Activated T-helper 2 cell treated with anti-CD3 and anti-CD28 coated beads, Interferon-gamma antibody, Interleukin-2, Interleukin-4, amounts not matched to agents 10 μg/mL and 5 μg/mL and 100 μg/mL, durations not matched to agents 14 hours and 24 hours and 36 hours (primary cell): ENCODE data around the gene ITGB1. TPM values are rescaled to one million over a fixed set of nuclear protein-coding genes. Genes with fewer than 3 reads are reported as not detected.

Experiments used
- DNase-seq: peaks from one replicate; pipeline ENCODE4 v3.0.0; 2021; ENCODE audit warnings: low spot score
- H3K27ac Mint-ChIP-seq: one replicate; pipeline ENCODE4 v1.8.0; 2021; ENCODE audit warnings: mixed read lengths
- H3K27me3 Mint-ChIP-seq: one replicate; pipeline ENCODE4 v1.8.0; 2021; ENCODE audit warnings: low read depth, mixed read lengths
- H3K36me3 Mint-ChIP-seq: one replicate; pipeline ENCODE4 v1.8.0; 2021; ENCODE audit warnings: low read depth, mixed read lengths
- H3K4me1 Mint-ChIP-seq: one replicate; pipeline ENCODE4 v1.8.0; 2021; ENCODE audit warnings: low read depth, mixed read lengths
- H3K4me3 Mint-ChIP-seq: one replicate; pipeline ENCODE4 v1.8.0; 2021; ENCODE audit warnings: low read depth, mild to moderate bottlenecking, moderate library complexity, mixed read lengths
- H3K9me3 Mint-ChIP-seq: one replicate; pipeline ENCODE4 v1.8.0; 2021; ENCODE audit warnings: mixed read lengths
- intact Hi-C: fragments of 100-400 bp; cut with micrococcal nuclease; formaldehyde crosslinking; loops from one replicate; pipeline ENCODE4 v1.15.1; 2023
- total RNA-seq: library from RNA; stranded (reverse); gene quantifications from 2 replicates; pipeline ENCODE4 v1.2.3, GENCODE V29; 2022

ITGB1 gene
- total RNA-seq, 1 donor from 2014 or later, result 78.7 TPM

GRCh38 chr10:32957341-32958084 lies 517 bp downstream of the ITGB1 start:
- intact Hi-C loops, result loop anchor here (2.0 to 5.0 kb wide), 3 partner anchors 180 to 579 kb away; partner anchors contain the start of gene CCDC7
- Mint-ChIP-seq H3K27me3 (no peaks in the 10 kb centered on the region), H3K9me3 (no peaks in the 10 kb centered on the region), H3K36me3 (peaks cover 10% of the 10 kb centered on the region), H3K4me1 (peaks cover 50% of the 10 kb centered on the region), H3K27ac (peak overlapping the region; percentile 73), H3K4me3 (peak overlapping the region; percentile 81)
- peak; percentile 26 for DNase-seq

- intact Hi-C loops, result loop anchor here (5.0 kb wide), 2 partner anchors 181 to 509 kb away; partner anchors contain the start of gene CCDC7
- H3K36me3 Mint-ChIP-seq, result peaks cover 14% of the 10 kb centered on the region
- no peaks in the 10 kb centered on the region for H3K9me3 Mint-ChIP-seq
- no peak for DNase-seq
- H3K4me1 Mint-ChIP-seq, result peaks cover 50% of the 10 kb centered on the region
- H3K4me3 Mint-ChIP-seq, result peak overlapping the region; percentile 81
- H3K27me3 Mint-ChIP-seq, result no peaks in the 10 kb centered on the region
- no peak overlapping the region for H3K27ac Mint-ChIP-seq
Measured at GRCh38 chr10:32956365-32957197, 1.4 kb downstream of the ITGB1 start.

- Mint-ChIP-seq H3K27me3 (no peaks in the 10 kb centered on the region), H3K9me3 (no peaks in the 10 kb centered on the region), H3K4me1 (peaks cover 54% of the 10 kb centered on the region), H3K27ac (no peak overlapping the region), H3K36me3 (peaks cover 14% of the 10 kb centered on the region), H3K4me3 (no peak overlapping the region)
- intact Hi-C loops, result loop anchor here (5.0 kb wide), 2 partner anchors 182 to 508 kb away; partner anchors contain the start of gene CCDC7
- DNase-seq, result no peak
Measured at GRCh38 chr10:32955790-32956189, 2.2 kb downstream of the ITGB1 start.

GRCh38 chr10:32955299-32955772 lies 2.7 kb downstream of the ITGB1 start:
- H3K27me3 Mint-ChIP-seq, result no peaks in the 10 kb centered on the region
- peak overlapping the region; percentile 41 for H3K4me3 Mint-ChIP-seq
- H3K36me3 Mint-ChIP-seq, result peaks cover 14% of the 10 kb centered on the region
- no peak overlapping the region for H3K27ac Mint-ChIP-seq
- no peaks in the 10 kb centered on the region for H3K9me3 Mint-ChIP-seq
- intact Hi-C loops, result loop anchor here (5.0 kb wide), 2 partner anchors 182 to 508 kb away; partner anchors contain the start of gene CCDC7
- DNase-seq, result no peak
- peaks cover 56% of the 10 kb centered on the region for H3K4me1 Mint-ChIP-seq

- H3K4me1 Mint-ChIP-seq, result peaks cover 54% of the 10 kb centered on the region
- no peak overlapping the region for H3K27ac Mint-ChIP-seq
- no peak for DNase-seq
- intact Hi-C loops, result loop anchor here (5.0 kb wide), 2 partner anchors 183 to 507 kb away; partner anchors contain the start of gene CCDC7
- H3K27me3 Mint-ChIP-seq, result no peaks in the 10 kb centered on the region
- peak overlapping the region; percentile 41 for H3K4me3 Mint-ChIP-seq
- H3K36me3 Mint-ChIP-seq, result peaks cover 14% of the 10 kb centered on the region
- H3K9me3 Mint-ChIP-seq, result no peaks in the 10 kb centered on the region
Measured at GRCh38 chr10:32954545-32955298, 3.3 kb downstream of the ITGB1 start.

GRCh38 chr10:32954080-32954479 lies 4.0 kb downstream of the ITGB1 start:
- peaks cover 14% of the 10 kb centered on the region for H3K36me3 Mint-ChIP-seq
- H3K27me3 Mint-ChIP-seq, result no peaks in the 10 kb centered on the region
- H3K4me1 Mint-ChIP-seq, result peaks cover 53% of the 10 kb centered on the region
- H3K4me3 Mint-ChIP-seq, result peak overlapping the region; percentile 19
- no peak for DNase-seq
- no peak overlapping the region for H3K27ac Mint-ChIP-seq
- intact Hi-C loops, result no loop called here
- H3K9me3 Mint-ChIP-seq, result no peaks in the 10 kb centered on the region

GRCh38 chr10:32953277-32953927 lies 4.6 kb downstream of the ITGB1 start:
- no peak overlapping the region for H3K4me3 Mint-ChIP-seq
- no peak for DNase-seq
- no peak overlapping the region for H3K27ac Mint-ChIP-seq
- no peaks in the 10 kb centered on the region for H3K9me3 Mint-ChIP-seq
- intact Hi-C loops, result no loop called here
- no peaks in the 10 kb centered on the region for H3K27me3 Mint-ChIP-seq
- peaks cover 53% of the 10 kb centered on the region for H3K4me1 Mint-ChIP-seq
- peaks cover 14% of the 10 kb centered on the region for H3K36me3 Mint-ChIP-seq

- Mint-ChIP-seq H3K27ac (no peak overlapping the region), H3K4me1 (peaks cover 57% of the 10 kb centered on the region), H3K27me3 (no peaks in the 10 kb centered on the region), H3K36me3 (peaks cover 14% of the 10 kb centered on the region), H3K9me3 (no peaks in the 10 kb centered on the region), H3K4me3 (no peak overlapping the region)
- intact Hi-C loops, result no loop called here
- no peak for DNase-seq
Measured at GRCh38 chr10:32952541-32953276, 5.3 kb downstream of the ITGB1 start.

GRCh38 chr10:32952094-32952493 lies 5.9 kb downstream of the ITGB1 start:
- no peak overlapping the region for H3K4me3 Mint-ChIP-seq
- intact Hi-C loops, result no loop called here
- no peak for DNase-seq
- no peaks in the 10 kb centered on the region for H3K27me3 Mint-ChIP-seq
- H3K36me3 Mint-ChIP-seq, result peaks cover 14% of the 10 kb centered on the region
- H3K4me1 Mint-ChIP-seq, result peaks cover 57% of the 10 kb centered on the region
- no peaks in the 10 kb centered on the region for H3K9me3 Mint-ChIP-seq
- H3K27ac Mint-ChIP-seq, result no peak overlapping the region

- Mint-ChIP-seq H3K27me3 (no peaks in the 10 kb centered on the region), H3K36me3 (peaks cover 14% of the 10 kb centered on the region), H3K9me3 (no peaks in the 10 kb centered on the region), H3K27ac (no peak overlapping the region), H3K4me3 (no peak overlapping the region), H3K4me1 (peaks cover 54% of the 10 kb centered on the region)
- intact Hi-C loops, result no loop called here
- DNase-seq, result no peak
Measured at GRCh38 chr10:32951111-32951510, 6.9 kb downstream of the ITGB1 start.

GRCh38 chr10:32950591-32951108 lies 7.4 kb downstream of the ITGB1 start:
- Mint-ChIP-seq H3K36me3 (peaks cover 14% of the 10 kb centered on the region), H3K27me3 (no peaks in the 10 kb centered on the region), H3K9me3 (no peaks in the 10 kb centered on the region), H3K4me1 (peaks cover 53% of the 10 kb centered on the region), H3K27ac (no peak overlapping the region), H3K4me3 (no peak overlapping the region)
- intact Hi-C loops, result no loop called here
- no peak for DNase-seq
